CD14-positive monocyte (primary cell): ENCODE results near the gene LMBRD1. TPM values are rescaled to one million over a fixed set of nuclear protein-coding genes. Genes with fewer than 3 reads are reported as not detected.

Experiments
- DNase-seq, 3 donors: peaks; one replicate each; pipeline ENCODE4 v3.0.0-alpha.2; 2011 to 2022
- H2AFZ ChIP-seq: 2 replicates; pipeline ENCODE4 v1.6.0; 2012; ENCODE audit warnings: mild to moderate bottlenecking, low read depth, low read length, inconsistent platforms; ENCODE audit not compliant: insufficient read depth, poor library complexity, severe bottlenecking
- H3K27ac ChIP-seq, 2 donors: 1 replicate in 1 of 2; 2 replicates in 1 of 2; pipeline ENCODE4 v1.5.1; 2012 to 2013; ENCODE audit warnings: low read length in 2 of 2, control low read depth in 1 of 2, inconsistent platforms in 1 of 2, low read depth in 1 of 2, mild to moderate bottlenecking in 1 of 2
- H3K27me3 ChIP-seq, 2 donors: one replicate each; pipeline versions ENCODE4 v1.6.0 to v1.6.1; 2011 to 2013; ENCODE audit warnings: low read length in 2 of 2; ENCODE audit not compliant: control insufficient read depth in 2 of 2, insufficient read depth in 2 of 2
- H3K36me3 ChIP-seq, 2 donors: replicated peaks in 1 of 2; 1 replicate in 1 of 2; 2 replicates in 1 of 2; pipeline versions ENCODE4 v1.5.1 to v1.6.1; 2012 to 2013; ENCODE audit warnings: low read length in 2 of 2, control low read depth in 1 of 2, inconsistent platforms in 1 of 2, mild to moderate bottlenecking in 1 of 2; ENCODE audit not compliant: insufficient read depth in 2 of 2, control insufficient read depth in 1 of 2
- H3K4me1 ChIP-seq, 2 donors: 1 replicate in 1 of 2; 2 replicates in 1 of 2; pipeline versions ENCODE4 v1.5.1 to v1.6.1; 2012 to 2013; ENCODE audit warnings: low read length in 2 of 2, control low read depth in 1 of 2, inconsistent platforms in 1 of 2, mild to moderate bottlenecking in 1 of 2, moderate library complexity in 1 of 2; ENCODE audit not compliant: insufficient read depth in 2 of 2, control insufficient read depth in 1 of 2
- H3K4me2 ChIP-seq: replicated peaks from 2 replicates; pipeline ENCODE3; 2012; ENCODE audit warnings: low read length, moderate library complexity, mild to moderate bottlenecking; ENCODE audit not compliant: poor library complexity, severe bottlenecking; ENCODE audit errors: extremely low read depth
- H3K4me3 ChIP-seq, 3 experiments: fragments of 200-600 bp in 1 of 3; sonication (generic) in 1 of 3; replicated peaks in 1 of 3; 1 replicate in 2 of 3; 2 replicates in 1 of 3; pipeline ENCODE4 v1.5.1; 2011 to 2013; ENCODE audit warnings: low read length in 3 of 3, mild to moderate bottlenecking in 3 of 3, control low read depth in 2 of 3, low read depth in 2 of 3, inconsistent platforms in 1 of 3, moderate library complexity in 1 of 3
- H3K79me2 ChIP-seq: 2 replicates; pipeline ENCODE4 v1.6.0; 2012; ENCODE audit warnings: mild to moderate bottlenecking, control low read depth, inconsistent platforms, low read length, moderate library complexity; ENCODE audit not compliant: insufficient read depth
- H3K9ac ChIP-seq: 2 replicates; pipeline ENCODE4 v1.6.0; 2017; ENCODE audit warnings: low read length, mild to moderate bottlenecking; ENCODE audit not compliant: insufficient read depth, poor library complexity, severe bottlenecking
- H3K9me3 ChIP-seq, 2 donors: replicated peaks in 1 of 2; 1 replicate in 1 of 2; 2 replicates in 1 of 2; pipeline versions ENCODE4 v1.5.1 to v1.6.1; 2012 to 2013; ENCODE audit warnings: low read length in 2 of 2, control low read depth in 1 of 2; ENCODE audit not compliant: control insufficient read depth in 1 of 2, insufficient read depth in 1 of 2
- H4K20me1 ChIP-seq: 2 replicates; pipeline ENCODE4 v1.6.0; 2012; ENCODE audit warnings: mild to moderate bottlenecking, low read length, control low read depth, moderate library complexity; ENCODE audit not compliant: insufficient read depth
- H3K27ac Mint-ChIP-seq, 7 donors: one replicate each; pipeline ENCODE4 v1.8.0; 2020; ENCODE audit warnings: mild to moderate bottlenecking in 7 of 7, mixed read lengths in 7 of 7, moderate library complexity in 6 of 7, inconsistent platforms in 2 of 7
- H3K27me3 Mint-ChIP-seq, 3 donors: one replicate each; pipeline ENCODE4 v1.8.0; 2021 to 2022; ENCODE audit warnings: low read depth in 3 of 3, mild to moderate bottlenecking in 3 of 3, mixed read lengths in 3 of 3, moderate library complexity in 3 of 3, inconsistent platforms in 1 of 3
- H3K36me3 Mint-ChIP-seq, 2 donors: one replicate each; pipeline ENCODE4 v1.8.0; 2020; ENCODE audit warnings: mixed read lengths in 2 of 2, inconsistent platforms in 1 of 2, mild to moderate bottlenecking in 1 of 2
- H3K4me1 Mint-ChIP-seq: one replicate; pipeline ENCODE4 v1.8.0; 2020; ENCODE audit warnings: mild to moderate bottlenecking, mixed read lengths
- H3K4me3 Mint-ChIP-seq, 2 donors: one replicate each; pipeline ENCODE4 v1.8.0; 2020; ENCODE audit warnings: mild to moderate bottlenecking in 2 of 2, mixed read lengths in 2 of 2, moderate library complexity in 1 of 2
- H3K9me3 Mint-ChIP-seq, 7 donors: one replicate each; pipeline ENCODE4 v1.8.0; 2020 to 2022; ENCODE audit warnings: mixed read lengths in 7 of 7, mild to moderate bottlenecking in 6 of 7, moderate library complexity in 6 of 7, inconsistent platforms in 2 of 7
- WGBS: methylation state at CpG from one replicate; pipeline ENCODE4 v1.1.5; 2013; ENCODE audit warnings: missing lambda C conversion rate; ENCODE audit not compliant: insufficient coverage; 5-methylcytosine and 5-hydroxymethylcytosine counted together
- intact Hi-C, 2 donors: fragments of 100-400 bp; cut with micrococcal nuclease; formaldehyde crosslinking; loops; one replicate each; pipeline versions ENCODE4 v1.15.0 to v1.15.1; 2023
- polyA plus RNA-seq, 3 donors: library from polyadenylated mRNA; depleted of rRNA in 1 of 3; unstranded in 2 of 3; stranded (reverse) in 1 of 3; fragments of 300-500 nt in 2 of 3; fragments of >200 nt in 1 of 3; fragmentation: Illumina TruSeq in 2 of 3; gene quantifications; 1 replicate in 2 of 3; 2 replicates in 1 of 3; pipeline ENCODE4 v1.2.3, GENCODE V29; 2012 to 2021
- TF ChIP-seq, protein P1 (sequence below): fragments of 200-600 bp; IDR thresholded peaks from one replicate; pipeline ENCODE4 v1.8.0; 2022; ENCODE audit warnings: antibody characterized with exemption, mild to moderate bottlenecking

Gene LMBRD1
- polyA plus RNA-seq, 3 donors = 24.7 to 71.6 (median 64.2) TPM

- TF ChIP-seq, protein P1, sequence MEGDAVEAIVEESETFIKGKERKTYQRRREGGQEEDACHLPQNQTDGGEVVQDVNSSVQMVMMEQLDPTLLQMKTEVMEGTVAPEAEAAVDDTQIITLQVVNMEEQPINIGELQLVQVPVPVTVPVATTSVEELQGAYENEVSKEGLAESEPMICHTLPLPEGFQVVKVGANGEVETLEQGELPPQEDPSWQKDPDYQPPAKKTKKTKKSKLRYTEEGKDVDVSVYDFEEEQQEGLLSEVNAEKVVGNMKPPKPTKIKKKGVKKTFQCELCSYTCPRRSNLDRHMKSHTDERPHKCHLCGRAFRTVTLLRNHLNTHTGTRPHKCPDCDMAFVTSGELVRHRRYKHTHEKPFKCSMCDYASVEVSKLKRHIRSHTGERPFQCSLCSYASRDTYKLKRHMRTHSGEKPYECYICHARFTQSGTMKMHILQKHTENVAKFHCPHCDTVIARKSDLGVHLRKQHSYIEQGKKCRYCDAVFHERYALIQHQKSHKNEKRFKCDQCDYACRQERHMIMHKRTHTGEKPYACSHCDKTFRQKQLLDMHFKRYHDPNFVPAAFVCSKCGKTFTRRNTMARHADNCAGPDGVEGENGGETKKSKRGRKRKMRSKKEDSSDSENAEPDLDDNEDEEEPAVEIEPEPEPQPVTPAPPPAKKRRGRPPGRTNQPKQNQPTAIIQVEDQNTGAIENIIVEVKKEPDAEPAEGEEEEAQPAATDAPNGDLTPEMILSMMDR = no peak
- H3K27me3 Mint-ChIP-seq = no peaks in the 10 kb centered on the region
- peaks cover 0 to 3% (median 0%) of the 10 kb centered on the region in 7 donors for H3K9me3 Mint-ChIP-seq
- Histone ChIP-seq H3K27ac (no peak overlapping the region), H3K9ac (no peak overlapping the region), H3K9me3 (no peaks in the 10 kb centered on the region), H3K27me3 (no peaks in the 10 kb centered on the region), H3K4me2 (no peak overlapping the region), H3K4me3 (no peak overlapping the region), H3K36me3 (peaks cover 24 to 53% of the 10 kb centered on the region in 2 donors), H2AFZ (no peak overlapping the region), H3K4me1 (no peaks in the 10 kb centered on the region), H4K20me1 (no peaks in the 10 kb centered on the region), H3K79me2 (no peaks in the 10 kb centered on the region)
- DNase-seq = no peak
- no peak overlapping the region for H3K27ac Mint-ChIP-seq
- no peaks in the 10 kb centered on the region for H3K4me1 Mint-ChIP-seq
- intact Hi-C loops = no loop called here
- H3K4me3 Mint-ChIP-seq = no peak overlapping the region
- no CpG with 5 or more reads among the region's 1 CpG for WGBS
- H3K36me3 Mint-ChIP-seq = peaks cover 37 to 45% of the 10 kb centered on the region in 2 donors
Measured at GRCh38 chr6:69704916-69705315, 91.9 kb downstream of the LMBRD1 start.

DNA sequence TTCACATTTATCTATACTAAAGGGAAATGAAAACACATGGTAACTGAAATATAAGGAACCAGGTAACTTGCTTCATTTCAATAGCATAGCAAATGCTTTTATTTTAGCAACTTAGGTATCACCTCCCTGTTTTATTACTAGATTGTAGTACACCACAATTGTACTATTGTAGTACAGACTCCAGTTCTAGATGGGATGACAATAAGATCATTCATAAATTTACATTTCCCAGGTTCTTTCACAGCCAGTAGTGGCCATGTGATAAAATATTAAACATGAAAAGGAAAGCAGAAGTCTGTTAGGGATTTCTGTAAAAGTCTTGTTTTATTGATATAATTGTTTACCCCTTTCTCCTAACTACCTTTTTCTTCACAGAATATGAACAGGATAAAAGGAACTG lies 97.2 kb downstream of the LMBRD1 start:
- H3K27ac ChIP-seq = no peak overlapping the region
- no peak overlapping the region for H3K4me3 Mint-ChIP-seq
- H3K36me3 Mint-ChIP-seq = peaks cover 42 to 49% of the 10 kb centered on the region in 2 donors
- no peaks in the 10 kb centered on the region for H3K79me2 ChIP-seq
- no peaks in the 10 kb centered on the region for H3K4me1 Mint-ChIP-seq
- no peaks in the 10 kb centered on the region for H3K27me3 Mint-ChIP-seq
- no peak overlapping the region for H3K27ac Mint-ChIP-seq
- no peaks in the 10 kb centered on the region for H4K20me1 ChIP-seq
- H3K4me2 ChIP-seq = no peak overlapping the region
- no peaks in the 10 kb centered on the region for H3K9me3 ChIP-seq
- no peak for DNase-seq
- TF ChIP-seq, protein P1 = no peak
- H3K9ac ChIP-seq = no peak overlapping the region
- H3K4me1 ChIP-seq = no peaks in the 10 kb centered on the region
- intact Hi-C loops = no loop called here
- no peak overlapping the region for H3K4me3 ChIP-seq
- no peak overlapping the region for H2AFZ ChIP-seq
- peaks cover 35 to 60% of the 10 kb centered on the region in 2 donors for H3K36me3 ChIP-seq
- H3K9me3 Mint-ChIP-seq = no peaks in the 10 kb centered on the region
- no peaks in the 10 kb centered on the region for H3K27me3 ChIP-seq
